ENCODE measurements around the gene GMIP. TPM values are rescaled to one million over a fixed set of nuclear protein-coding genes. Genes with fewer than 3 reads are reported as not detected.

GMIP gene
- total RNA-seq, 1 experiment from 2014 or later = 18.1 TPM

DNA sequence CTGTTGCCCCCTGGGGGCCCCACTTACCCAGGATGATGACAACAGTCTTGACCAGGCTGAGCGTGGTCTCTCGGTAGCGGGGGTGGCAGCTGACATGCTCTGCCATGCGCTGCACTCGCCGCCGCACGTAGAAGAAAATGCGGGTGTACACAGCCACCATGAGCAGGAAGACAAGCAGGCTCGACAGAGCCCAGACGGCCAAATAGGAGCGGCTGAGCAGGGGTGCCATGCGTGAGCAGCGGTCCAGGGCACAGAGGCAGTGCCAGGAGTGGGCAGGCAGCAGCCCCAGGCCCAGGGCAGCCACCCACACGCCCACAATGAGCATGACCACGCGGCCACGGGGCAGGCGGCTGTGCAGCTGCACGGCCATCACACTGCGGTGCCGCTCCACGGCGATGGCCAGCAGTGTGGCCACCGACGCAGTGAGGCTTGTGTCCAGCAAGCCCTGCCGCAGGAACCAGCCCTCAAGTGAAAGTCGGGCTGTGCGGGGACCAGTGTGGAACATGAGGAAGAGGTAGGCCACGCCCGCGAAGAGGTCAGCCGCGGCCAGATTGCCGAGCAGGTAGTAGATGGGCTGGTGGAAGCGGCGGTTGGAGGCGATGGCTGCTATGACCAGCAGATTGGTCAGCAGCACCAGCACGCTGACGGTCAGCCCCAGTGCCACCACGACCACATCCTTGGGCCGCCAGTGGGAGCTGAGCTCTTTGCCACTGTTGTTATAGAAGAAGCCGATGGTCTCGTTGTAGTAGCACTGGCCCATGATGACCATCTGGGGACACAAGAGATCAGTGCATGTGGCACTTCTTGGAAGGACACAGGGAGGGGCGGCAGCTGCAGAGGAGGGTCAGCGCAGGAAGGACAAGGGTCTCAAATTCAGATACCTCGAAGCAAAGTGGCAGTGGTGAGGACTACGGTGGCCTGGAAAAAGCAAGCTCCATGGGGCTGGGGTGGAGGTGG is 16.7 kb downstream of the GMIP start:
- ChIA-PET CTCF (no interaction called here), POLR2A (no interaction called here)
- Histone ChIP-seq H3K4me3 (ENCODE audit: low read depth in 2 of 2, low read length in 2 of 2) (peak overlapping the region; percentile 52 to 62), H3K9me3 (ENCODE audit: control insufficient read depth, insufficient read depth, low read depth, low read length) (no peaks in the 10 kb centered on the region), H3K36me3 (ENCODE audit: control insufficient read depth, insufficient read depth, low read length) (no peaks in the 10 kb centered on the region), H3K4me1 (ENCODE audit: control insufficient read depth, insufficient read depth, low read length) (peaks cover 3% of the 10 kb centered on the region; the same call in 1 of the 2 replicates), H3K27me3 (ENCODE audit: control insufficient read depth, insufficient read depth, low read length) (no peaks in the 10 kb centered on the region), H3K27ac (ENCODE audit: low read length) (peak overlapping the region; percentile 66; the same call in 1 of the 2 replicates)
- intact Hi-C loops (cut with micrococcal nuclease; ENCODE audit: unreplicated experiment) = no loop called here
- DNase-seq (ENCODE audit: low read depth, low spot score) (no peak), ATAC-seq (no peak)
- no TSS peak for BruUV-seq (replicated peaks)
- TF ChIP-seq POLR2AphosphoS5 (IDR thresholded peaks at IDR 0.05; ENCODE audit: low read depth, low read length) (no peak), TCF7L2 (IDR thresholded peaks at IDR 0.05; ENCODE audit: low read depth, low read length) (no peak), SIN3A (IDR thresholded peaks at IDR 0.05; ENCODE audit: borderline replicate concordance, insufficient read depth, low read depth, low read length) (no peak)
- TF ChIP-seq, protein P1, sequence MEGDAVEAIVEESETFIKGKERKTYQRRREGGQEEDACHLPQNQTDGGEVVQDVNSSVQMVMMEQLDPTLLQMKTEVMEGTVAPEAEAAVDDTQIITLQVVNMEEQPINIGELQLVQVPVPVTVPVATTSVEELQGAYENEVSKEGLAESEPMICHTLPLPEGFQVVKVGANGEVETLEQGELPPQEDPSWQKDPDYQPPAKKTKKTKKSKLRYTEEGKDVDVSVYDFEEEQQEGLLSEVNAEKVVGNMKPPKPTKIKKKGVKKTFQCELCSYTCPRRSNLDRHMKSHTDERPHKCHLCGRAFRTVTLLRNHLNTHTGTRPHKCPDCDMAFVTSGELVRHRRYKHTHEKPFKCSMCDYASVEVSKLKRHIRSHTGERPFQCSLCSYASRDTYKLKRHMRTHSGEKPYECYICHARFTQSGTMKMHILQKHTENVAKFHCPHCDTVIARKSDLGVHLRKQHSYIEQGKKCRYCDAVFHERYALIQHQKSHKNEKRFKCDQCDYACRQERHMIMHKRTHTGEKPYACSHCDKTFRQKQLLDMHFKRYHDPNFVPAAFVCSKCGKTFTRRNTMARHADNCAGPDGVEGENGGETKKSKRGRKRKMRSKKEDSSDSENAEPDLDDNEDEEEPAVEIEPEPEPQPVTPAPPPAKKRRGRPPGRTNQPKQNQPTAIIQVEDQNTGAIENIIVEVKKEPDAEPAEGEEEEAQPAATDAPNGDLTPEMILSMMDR (IDR thresholded peaks at IDR 0.05) = no peak
- TF ChIP-seq, protein P2, sequence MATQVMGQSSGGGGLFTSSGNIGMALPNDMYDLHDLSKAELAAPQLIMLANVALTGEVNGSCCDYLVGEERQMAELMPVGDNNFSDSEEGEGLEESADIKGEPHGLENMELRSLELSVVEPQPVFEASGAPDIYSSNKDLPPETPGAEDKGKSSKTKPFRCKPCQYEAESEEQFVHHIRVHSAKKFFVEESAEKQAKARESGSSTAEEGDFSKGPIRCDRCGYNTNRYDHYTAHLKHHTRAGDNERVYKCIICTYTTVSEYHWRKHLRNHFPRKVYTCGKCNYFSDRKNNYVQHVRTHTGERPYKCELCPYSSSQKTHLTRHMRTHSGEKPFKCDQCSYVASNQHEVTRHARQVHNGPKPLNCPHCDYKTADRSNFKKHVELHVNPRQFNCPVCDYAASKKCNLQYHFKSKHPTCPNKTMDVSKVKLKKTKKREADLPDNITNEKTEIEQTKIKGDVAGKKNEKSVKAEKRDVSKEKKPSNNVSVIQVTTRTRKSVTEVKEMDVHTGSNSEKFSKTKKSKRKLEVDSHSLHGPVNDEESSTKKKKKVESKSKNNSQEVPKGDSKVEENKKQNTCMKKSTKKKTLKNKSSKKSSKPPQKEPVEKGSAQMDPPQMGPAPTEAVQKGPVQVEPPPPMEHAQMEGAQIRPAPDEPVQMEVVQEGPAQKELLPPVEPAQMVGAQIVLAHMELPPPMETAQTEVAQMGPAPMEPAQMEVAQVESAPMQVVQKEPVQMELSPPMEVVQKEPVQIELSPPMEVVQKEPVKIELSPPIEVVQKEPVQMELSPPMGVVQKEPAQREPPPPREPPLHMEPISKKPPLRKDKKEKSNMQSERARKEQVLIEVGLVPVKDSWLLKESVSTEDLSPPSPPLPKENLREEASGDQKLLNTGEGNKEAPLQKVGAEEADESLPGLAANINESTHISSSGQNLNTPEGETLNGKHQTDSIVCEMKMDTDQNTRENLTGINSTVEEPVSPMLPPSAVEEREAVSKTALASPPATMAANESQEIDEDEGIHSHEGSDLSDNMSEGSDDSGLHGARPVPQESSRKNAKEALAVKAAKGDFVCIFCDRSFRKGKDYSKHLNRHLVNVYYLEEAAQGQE (IDR thresholded peaks at IDR 0.05; ENCODE audit: insufficient read depth in 1 of 2, low read depth in 2 of 2, low read length in 1 of 2) = no peak
- in situ Hi-C loops (cut with HindIII; ENCODE audit: low pct_unique_long_range_greater_than_20kb, low sequenced_read_pairs) = no loop called here

DNA sequence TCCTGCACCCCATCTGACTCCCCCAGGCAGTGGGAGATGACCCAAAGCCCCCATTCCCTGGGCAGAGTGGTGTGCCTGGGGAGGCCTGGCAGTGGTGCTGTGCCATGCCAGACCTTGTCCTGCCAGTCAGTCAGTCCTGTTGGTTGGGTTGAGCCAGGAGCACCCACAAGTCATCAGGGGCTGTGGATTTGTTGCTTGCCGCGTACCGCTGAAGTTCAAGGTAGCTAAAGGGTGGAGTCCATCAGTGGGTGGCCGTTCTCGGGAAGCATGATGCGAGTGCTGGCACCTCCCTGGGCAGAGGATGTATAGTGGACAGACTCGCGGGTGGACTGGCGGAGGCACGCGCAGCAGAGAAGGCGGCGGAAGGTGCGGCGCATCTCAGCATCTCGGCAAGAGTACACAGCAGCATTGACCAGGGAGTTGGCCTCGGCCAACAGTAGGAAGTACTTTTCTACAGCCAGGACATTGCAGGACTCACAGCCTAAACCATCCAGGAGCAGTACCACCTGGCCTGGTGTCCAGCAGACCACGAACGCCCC is 19.4 kb downstream of the GMIP start:
- H3K4me1 ChIP-seq (ENCODE audit: control insufficient read depth, insufficient read depth, low read length) = peaks cover 6% of the 10 kb centered on the region
- ATAC-seq (no peak), DNase-seq (ENCODE audit: low read depth, low spot score) (no peak)
- TF ChIP-seq TCF7L2 (IDR thresholded peaks at IDR 0.05; ENCODE audit: low read depth, low read length) (no peak), SIN3A (IDR thresholded peaks at IDR 0.05; ENCODE audit: borderline replicate concordance, insufficient read depth, low read depth, low read length) (no peak), POLR2AphosphoS5 (IDR thresholded peaks at IDR 0.05; ENCODE audit: low read depth, low read length) (no peak)
- TF ChIP-seq, protein P1 (IDR thresholded peaks at IDR 0.05) = no peak
- TF ChIP-seq, protein P2 (IDR thresholded peaks at IDR 0.05; ENCODE audit: insufficient read depth in 1 of 2, low read depth in 2 of 2, low read length in 1 of 2) = no peak
- no peaks in the 10 kb centered on the region for H3K36me3 ChIP-seq (ENCODE audit: control insufficient read depth, insufficient read depth, low read length)
- H3K27ac ChIP-seq (ENCODE audit: low read length) = no peak overlapping the region
- POLR2A ChIA-PET = no interaction called here
- CTCF ChIA-PET = no interaction called here
- no TSS peak for BruUV-seq (replicated peaks)
- in situ Hi-C loops (cut with HindIII; ENCODE audit: low pct_unique_long_range_greater_than_20kb, low sequenced_read_pairs) = no loop called here
- no peaks in the 10 kb centered on the region for H3K9me3 ChIP-seq (ENCODE audit: control insufficient read depth, insufficient read depth, low read depth, low read length)
- no peaks in the 10 kb centered on the region for H3K27me3 ChIP-seq (ENCODE audit: control insufficient read depth, insufficient read depth, low read length)
- intact Hi-C loops (cut with micrococcal nuclease; ENCODE audit: unreplicated experiment) = no loop called here
- no peak overlapping the region for H3K4me3 ChIP-seq (ENCODE audit: low read depth in 2 of 2, low read length in 2 of 2)

Data from Panc1 (cell line).